Suprapubic skin (tissue), 4 donors: ENCODE measurements around the gene ANKRD18B. TPM values are rescaled to one million over a fixed set of nuclear protein-coding genes. Genes with fewer than 3 reads are reported as not detected.
"Not testable (repeated sequence)": the region's sequence is repeated elsewhere in the genome, so short reads cannot be mapped to it uniquely, and the experiment has no call there.

Experiments
- DNase-seq, 2 donors: peaks; one replicate each; pipeline ENCODE4 v3.0.0-alpha.2; 2019; ENCODE audit warnings: low spot score in 2 of 2
- H3K27ac ChIP-seq: fragments of 200-600 bp; sonication (generic); one replicate; pipeline ENCODE4 v1.5.1; 2019
- H3K27me3 ChIP-seq: fragments of 200-600 bp; sonication (generic); one replicate; pipeline ENCODE4 v1.5.1; 2019
- H3K36me3 ChIP-seq: fragments of 200-600 bp; sonication (generic); one replicate; pipeline ENCODE4 v1.5.1; 2019
- H3K4me1 ChIP-seq: fragments of 200-600 bp; sonication (generic); one replicate; pipeline ENCODE4 v1.5.1; 2019
- H3K4me3 ChIP-seq: fragments of 200-600 bp; sonication (generic); one replicate; pipeline ENCODE4 v1.5.1; 2019; ENCODE audit warnings: mild to moderate bottlenecking
- H3K9me3 ChIP-seq: fragments of 200-600 bp; sonication (generic); one replicate; pipeline ENCODE4 v1.5.1; 2019
- CTCF ChIP-seq, 2 donors: fragments of 200-600 bp in 1 of 2; fragments of 450-650 bp in 1 of 2; sonication (generic) in 1 of 2; IDR thresholded peaks; one replicate each; pipeline ENCODE4 v1.5.1; 2016 to 2019; ENCODE audit warnings: antibody characterized with exemption in 2 of 2, mild to moderate bottlenecking in 1 of 2, moderate library complexity in 1 of 2
- EP300 ChIP-seq: sonication (generic); formaldehyde crosslinking; IDR thresholded peaks from one replicate; pipeline ENCODE4 v1.6.1; 2017; ENCODE audit warnings: antibody characterized with exemption
- POLR2A ChIP-seq, 2 donors: fragments of 450-650 bp; IDR thresholded peaks; one replicate each; pipeline ENCODE4 v1.6.1; 2017; ENCODE audit warnings: antibody characterized with exemption in 2 of 2, mild to moderate bottlenecking in 2 of 2, moderate library complexity in 2 of 2
- POLR2AphosphoS5 ChIP-seq, 3 donors: sonication (generic); formaldehyde crosslinking; IDR thresholded peaks; one replicate each; pipeline ENCODE4 v1.6.1; 2017; ENCODE audit warnings: antibody characterized with exemption in 3 of 3
- WGBS: methylation state at CpG from one replicate; pipeline ENCODE4 v1.1.5; 2018; 5-methylcytosine and 5-hydroxymethylcytosine counted together
- total RNA-seq, 4 donors: library from RNA; depleted of rRNA; stranded (reverse); fragments of >200 nt; gene quantifications; one replicate each; pipeline ENCODE4 v1.1.0, GENCODE V29; 2016

ANKRD18B gene
- total RNA-seq, 4 donors from 2014 or later, result 9.5 to 27.0 (median 15.7) TPM

- H3K36me3 ChIP-seq, result no peaks in the 10 kb centered on the region
- H3K4me1 ChIP-seq, result no peaks in the 10 kb centered on the region
- no peak overlapping the region for H3K4me3 ChIP-seq
- DNase-seq, result no peak
- TF ChIP-seq POLR2AphosphoS5 (IDR thresholded peaks at IDR 0.05) (no peak), CTCF (IDR thresholded peaks at IDR 0.05) (peak in 1 of 2 donors; percentile 41), POLR2A (IDR thresholded peaks at IDR 0.05) (no peak), EP300 (no peak)
- no peaks in the 10 kb centered on the region for H3K9me3 ChIP-seq
- peaks cover 7% of the 10 kb centered on the region for H3K27me3 ChIP-seq
- H3K27ac ChIP-seq, result no peak overlapping the region
- 83% methylated on average over 2 of the region's 2 CpGs for WGBS
Measured at GRCh38 chr9:33517373-33517772, 6.7 kb upstream of the ANKRD18B start.

- WGBS, result 61% methylated on average over 6 of the region's 6 CpGs
- H3K9me3 ChIP-seq, H3K27ac ChIP-seq, H3K4me1 ChIP-seq, H3K27me3 ChIP-seq, H3K4me3 ChIP-seq, DNase-seq, H3K36me3 ChIP-seq: not testable (repeated sequence)
Measured at GRCh38 chr9:33517934-33518577, 6.0 kb upstream of the ANKRD18B start.

- H3K4me1 ChIP-seq, result peaks cover 16% of the 10 kb centered on the region
- H3K27me3 ChIP-seq, result peaks cover 35% of the 10 kb centered on the region
- not testable (repeated sequence) for DNase-seq, H3K27ac ChIP-seq, H3K36me3 ChIP-seq, H3K4me3 ChIP-seq, H3K9me3 ChIP-seq
- 40% methylated on average over 6 of the region's 6 CpGs for WGBS
Measured at GRCh38 chr9:33521861-33522260, 2.2 kb upstream of the ANKRD18B start.

GRCh38 chr9:33524306-33524947 is 376 bp downstream of the ANKRD18B start:
- DNase-seq, result no peak
- peaks cover 16% of the 10 kb centered on the region for H3K4me1 ChIP-seq
- H3K4me3 ChIP-seq, result peak overlapping the region; percentile 50
- H3K36me3 ChIP-seq, result no peaks in the 10 kb centered on the region
- 3% methylated on average over 39 of the region's 45 CpGs for WGBS
- TF ChIP-seq POLR2A (IDR thresholded peaks at IDR 0.05) (no peak), CTCF (IDR thresholded peaks at IDR 0.05) (no peak), POLR2AphosphoS5 (IDR thresholded peaks at IDR 0.05) (no peak)
- no peaks in the 10 kb centered on the region for H3K9me3 ChIP-seq
- peaks cover 47% of the 10 kb centered on the region for H3K27me3 ChIP-seq
- H3K27ac ChIP-seq, result peak overlapping the region; percentile 59

GRCh38 chr9:33528069-33528468 is 4.0 kb downstream of the ANKRD18B start:
- H3K4me1 ChIP-seq, result peaks cover 16% of the 10 kb centered on the region
- not testable (repeated sequence) for H3K36me3 ChIP-seq, DNase-seq, H3K4me3 ChIP-seq, H3K9me3 ChIP-seq, H3K27ac ChIP-seq
- H3K27me3 ChIP-seq, result peaks cover 39% of the 10 kb centered on the region

- WGBS, result 68% methylated on average over 3 of the region's 3 CpGs
- not testable (repeated sequence) for H3K4me3 ChIP-seq, H3K27me3 ChIP-seq, DNase-seq, H3K36me3 ChIP-seq, H3K4me1 ChIP-seq, H3K27ac ChIP-seq, H3K9me3 ChIP-seq
Measured at GRCh38 chr9:33533958-33534357, 9.9 kb downstream of the ANKRD18B start.

GRCh38 chr9:33535541-33535940 is 11.5 kb downstream of the ANKRD18B start:
- Histone ChIP-seq H3K4me3 (no peak overlapping the region), H3K27me3 (no peaks in the 10 kb centered on the region), H3K4me1 (no peaks in the 10 kb centered on the region), H3K9me3 (no peaks in the 10 kb centered on the region), H3K36me3 (no peaks in the 10 kb centered on the region), H3K27ac (no peak overlapping the region)
- no peak for DNase-seq
- 82% methylated on average over 2 of the region's 2 CpGs for WGBS
- TF ChIP-seq POLR2A (IDR thresholded peaks at IDR 0.05), result no peak

- not testable (repeated sequence) for DNase-seq, H3K36me3 ChIP-seq, H3K4me3 ChIP-seq, H3K27me3 ChIP-seq, H3K9me3 ChIP-seq, H3K27ac ChIP-seq, H3K4me1 ChIP-seq
- 73% methylated on average over 2 of the region's 2 CpGs for WGBS
Measured at GRCh38 chr9:33543463-33543862, 19.4 kb downstream of the ANKRD18B start.

GRCh38 chr9:33545715-33546114 is 21.7 kb downstream of the ANKRD18B start:
- DNase-seq, result not testable (repeated sequence)
- WGBS, result 62% methylated on average over 2 of the region's 2 CpGs

GRCh38 chr9:33548816-33549215 is 24.8 kb downstream of the ANKRD18B start:
- DNase-seq, H3K27ac ChIP-seq, H3K36me3 ChIP-seq, H3K4me3 ChIP-seq, H3K27me3 ChIP-seq, H3K4me1 ChIP-seq, H3K9me3 ChIP-seq: not testable (repeated sequence)
- WGBS, result 69% methylated on average over 4 of the region's 4 CpGs

More at GRCh38 chr9:33545715-33546114, 21.7 kb downstream of the ANKRD18B start:
- not testable (repeated sequence) for H3K4me1 ChIP-seq, H3K27ac ChIP-seq, H3K36me3 ChIP-seq, H3K4me3 ChIP-seq, H3K27me3 ChIP-seq, H3K9me3 ChIP-seq

GRCh38 chr9:33549418-33549817 is 25.4 kb downstream of the ANKRD18B start:
- not testable (repeated sequence) for H3K27ac ChIP-seq, H3K27me3 ChIP-seq, H3K4me1 ChIP-seq, H3K36me3 ChIP-seq, H3K9me3 ChIP-seq, H3K4me3 ChIP-seq, DNase-seq
- 97% methylated on average over 3 of the region's 3 CpGs for WGBS

GRCh38 chr9:33551183-33551582 is 27.1 kb downstream of the ANKRD18B start:
- not testable (repeated sequence) for H3K4me1 ChIP-seq, DNase-seq, H3K36me3 ChIP-seq, H3K27ac ChIP-seq, H3K4me3 ChIP-seq, H3K27me3 ChIP-seq, H3K9me3 ChIP-seq
